ENCODE measurements around the gene EFL1. TPM values are rescaled to one million over a fixed set of nuclear protein-coding genes. Genes with fewer than 3 reads are reported as not detected.
"Not testable (repeated sequence)": the region's sequence is repeated elsewhere in the genome, so short reads cannot be mapped to it uniquely, and the experiment has no call there.

Gene EFL1
- total RNA-seq, 2 donors from 2014 or later = 27.4 to 38.9 TPM

DNA sequence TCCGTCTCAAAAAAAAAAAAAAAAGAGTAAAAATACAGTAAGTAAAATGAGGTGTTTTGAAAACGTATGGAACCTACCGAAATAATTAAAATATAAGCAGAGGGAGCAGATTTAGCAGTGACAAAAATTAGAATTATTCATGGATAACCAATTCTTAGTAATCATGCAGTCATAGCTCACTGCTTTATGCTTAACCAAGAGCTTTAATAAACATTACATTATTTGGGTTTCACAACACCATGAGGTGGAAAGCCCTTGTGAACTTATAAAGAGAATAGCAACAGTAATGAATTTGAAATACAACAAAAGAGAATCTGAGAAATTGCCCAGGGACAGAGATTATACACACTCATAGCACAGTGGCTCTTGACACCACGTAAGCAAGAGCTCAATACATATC lies 70.1 kb downstream of the EFL1 start:
- H3K9ac ChIP-seq (ENCODE audit: low read depth in 2 of 2, low read length in 2 of 2); H3K27me3 ChIP-seq; H3K4me3 ChIP-seq; H3K36me3 ChIP-seq; H3K4me1 ChIP-seq; DNase-seq; H3K9me3 ChIP-seq; H3K27ac ChIP-seq: not testable (repeated sequence)
- intact Hi-C loops (cut with DNase I) = loop anchor here (10.0 kb wide), 1 partner anchor 78 kb away; no protein-coding TSS in a partner anchor

DNA sequence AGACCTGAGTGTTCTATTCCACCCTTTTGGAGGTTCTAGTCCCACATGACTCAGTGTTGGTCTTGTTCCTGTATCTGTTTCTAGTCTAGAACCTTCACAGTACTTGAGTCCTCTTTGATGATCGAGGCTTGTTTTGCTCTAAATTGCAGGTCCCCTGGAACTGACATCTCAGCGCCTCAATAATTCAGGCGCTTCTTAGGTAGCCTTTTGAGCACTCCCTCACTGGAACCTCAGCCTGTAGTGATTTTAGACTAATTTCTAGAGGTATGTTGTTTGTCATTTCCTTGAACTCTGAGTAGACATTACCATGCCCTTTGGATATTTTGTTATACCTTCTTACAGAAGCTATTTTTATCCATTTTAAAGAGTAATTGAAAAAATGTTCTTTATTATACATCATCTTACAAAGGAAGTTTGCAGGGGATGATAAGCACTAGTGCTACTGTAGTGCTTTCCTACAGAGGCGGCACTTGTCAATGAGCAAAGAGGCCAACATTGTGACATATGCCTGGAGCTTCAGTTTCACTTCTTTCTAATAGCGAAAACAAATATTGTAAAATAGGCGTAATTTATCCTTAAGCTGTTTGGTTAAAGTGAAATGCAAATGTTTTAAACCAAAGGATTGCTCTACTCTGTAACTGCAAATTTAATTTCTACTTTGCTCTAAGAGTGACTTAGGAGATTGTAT lies 75.7 kb downstream of the EFL1 start:
- Histone ChIP-seq H3K9ac (ENCODE audit: low read depth in 2 of 2, low read length in 2 of 2) (no peak overlapping the region), H3K27me3 (no peaks in the 10 kb centered on the region), H3K36me3 (no peaks in the 10 kb centered on the region), H3K4me3 (no peak overlapping the region), H3K27ac (no peak overlapping the region), H3K4me1 (no peaks in the 10 kb centered on the region), H3K9me3 (no peaks in the 10 kb centered on the region)
- TF ChIP-seq, protein P1, sequence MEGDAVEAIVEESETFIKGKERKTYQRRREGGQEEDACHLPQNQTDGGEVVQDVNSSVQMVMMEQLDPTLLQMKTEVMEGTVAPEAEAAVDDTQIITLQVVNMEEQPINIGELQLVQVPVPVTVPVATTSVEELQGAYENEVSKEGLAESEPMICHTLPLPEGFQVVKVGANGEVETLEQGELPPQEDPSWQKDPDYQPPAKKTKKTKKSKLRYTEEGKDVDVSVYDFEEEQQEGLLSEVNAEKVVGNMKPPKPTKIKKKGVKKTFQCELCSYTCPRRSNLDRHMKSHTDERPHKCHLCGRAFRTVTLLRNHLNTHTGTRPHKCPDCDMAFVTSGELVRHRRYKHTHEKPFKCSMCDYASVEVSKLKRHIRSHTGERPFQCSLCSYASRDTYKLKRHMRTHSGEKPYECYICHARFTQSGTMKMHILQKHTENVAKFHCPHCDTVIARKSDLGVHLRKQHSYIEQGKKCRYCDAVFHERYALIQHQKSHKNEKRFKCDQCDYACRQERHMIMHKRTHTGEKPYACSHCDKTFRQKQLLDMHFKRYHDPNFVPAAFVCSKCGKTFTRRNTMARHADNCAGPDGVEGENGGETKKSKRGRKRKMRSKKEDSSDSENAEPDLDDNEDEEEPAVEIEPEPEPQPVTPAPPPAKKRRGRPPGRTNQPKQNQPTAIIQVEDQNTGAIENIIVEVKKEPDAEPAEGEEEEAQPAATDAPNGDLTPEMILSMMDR (IDR thresholded peaks at IDR 0.05) = no peak
- intact Hi-C loops (cut with DNase I) = no loop called here
- no peak for DNase-seq

DNA sequence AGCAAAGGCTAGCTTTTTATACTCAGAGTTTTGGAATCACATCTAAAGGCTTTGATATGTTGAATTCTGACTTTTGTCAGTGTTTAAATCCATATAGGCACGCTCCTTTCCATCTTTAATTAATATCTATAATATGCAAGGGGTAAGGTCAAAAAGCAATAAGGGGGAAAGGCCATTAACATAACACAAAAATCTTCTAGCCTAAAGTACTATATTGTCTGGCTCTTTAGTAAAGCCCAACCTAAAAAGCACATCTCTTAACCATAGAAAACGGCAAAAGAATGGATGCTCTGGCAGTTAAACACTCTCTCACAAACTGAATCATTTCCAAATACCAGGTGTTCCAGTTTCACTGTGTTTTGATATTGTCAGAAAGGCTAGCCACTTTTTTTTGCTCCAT lies 76.4 kb downstream of the EFL1 start:
- intact Hi-C loops (cut with DNase I) = no loop called here
- TF ChIP-seq, protein P1 (IDR thresholded peaks at IDR 0.05) = no peak

DNA sequence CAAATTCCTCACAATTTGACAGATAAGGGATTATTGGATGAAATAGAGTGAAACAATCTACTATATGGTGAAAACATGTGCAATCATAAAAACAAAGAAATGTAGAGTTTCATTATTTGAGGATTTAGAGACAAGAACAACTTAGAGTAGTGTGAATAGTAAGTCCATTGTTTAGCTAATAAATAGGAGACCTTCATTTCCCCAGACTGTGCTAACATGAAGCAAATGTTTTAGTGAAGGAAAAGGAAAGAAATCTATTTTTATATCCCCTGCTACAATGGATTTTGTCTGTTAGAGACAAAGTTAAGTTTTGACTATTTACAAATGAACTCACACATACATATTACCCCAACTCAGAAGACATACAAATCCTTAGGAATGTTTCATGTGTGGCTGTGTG lies 77.8 kb downstream of the EFL1 start:
- Histone ChIP-seq H3K36me3 (peaks cover 4% of the 10 kb centered on the region), H3K4me3 (no peak overlapping the region), H3K4me1 (no peaks in the 10 kb centered on the region), H3K27ac (no peak overlapping the region), H3K27me3 (no peaks in the 10 kb centered on the region), H3K9me3 (no peaks in the 10 kb centered on the region), H3K9ac (ENCODE audit: low read depth in 2 of 2, low read length in 2 of 2) (no peak overlapping the region)
- intact Hi-C loops (cut with DNase I) = no loop called here
- no peak for DNase-seq
- TF ChIP-seq, protein P1 (IDR thresholded peaks at IDR 0.05) = no peak

More for the DNA sequence above, 76.4 kb downstream of the EFL1 start:
- Histone ChIP-seq H3K9ac (ENCODE audit: low read depth in 2 of 2, low read length in 2 of 2) (no peak overlapping the region), H3K4me1 (no peaks in the 10 kb centered on the region), H3K36me3 (no peaks in the 10 kb centered on the region), H3K9me3 (no peaks in the 10 kb centered on the region), H3K27ac (no peak overlapping the region), H3K27me3 (no peaks in the 10 kb centered on the region), H3K4me3 (no peak overlapping the region)
- no peak for DNase-seq

DNA sequence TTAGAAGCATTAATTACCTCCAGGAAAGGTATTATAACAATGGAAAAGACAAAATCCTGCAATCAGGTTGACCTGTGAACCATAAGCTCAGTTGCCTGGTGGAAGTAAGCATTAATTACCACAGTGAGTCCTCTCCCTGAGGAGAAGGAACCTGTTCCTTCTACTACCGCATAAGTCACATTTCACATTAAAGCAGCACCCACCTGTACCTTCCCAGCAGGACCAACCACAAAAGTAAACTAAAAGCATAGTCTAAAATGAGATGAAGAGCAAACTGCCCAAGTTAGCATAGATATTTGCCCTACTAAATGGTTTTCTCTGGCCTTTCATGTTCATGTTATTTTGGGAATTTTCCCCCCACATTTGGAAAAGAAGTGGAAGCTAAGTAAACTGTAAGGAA lies 78.2 kb downstream of the EFL1 start:
- Histone ChIP-seq H3K27ac (no peak overlapping the region), H3K9me3 (no peaks in the 10 kb centered on the region), H3K36me3 (peaks cover 4% of the 10 kb centered on the region), H3K4me3 (no peak overlapping the region), H3K4me1 (no peaks in the 10 kb centered on the region), H3K27me3 (no peaks in the 10 kb centered on the region), H3K9ac (ENCODE audit: low read depth in 2 of 2, low read length in 2 of 2) (no peak overlapping the region)
- TF ChIP-seq, protein P1 (IDR thresholded peaks at IDR 0.05) = no peak
- DNase-seq = no peak
- intact Hi-C loops (cut with DNase I) = no loop called here

Measured in colonic mucosa (tissue), 4 donors.